NCI-H82 treated with DMSO at 0.1 percent for 48 hours (cell line): ENCODE results near the gene HSPA1B.
"Not testable (repeated sequence)": the region's sequence is repeated elsewhere in the genome, so short reads cannot be mapped to it uniquely, and the experiment has no call there.

Source experiments
- DNase-seq: peaks from one replicate; lab custom pipeline; 2025; ENCODE audit not compliant: unreplicated experiment; lab: John Stamatoyannopoulos, UW

Gene HSPA1B

GRCh38 chr6:31827286-31828079, at the start of gene HSPA1B:
Gene HSPA1B (plus strand): TSS chr6:31827738. CDS start chr6:31827951, 213 bp downstream.
- peak; percentile 100 for DNase-seq

DNA sequence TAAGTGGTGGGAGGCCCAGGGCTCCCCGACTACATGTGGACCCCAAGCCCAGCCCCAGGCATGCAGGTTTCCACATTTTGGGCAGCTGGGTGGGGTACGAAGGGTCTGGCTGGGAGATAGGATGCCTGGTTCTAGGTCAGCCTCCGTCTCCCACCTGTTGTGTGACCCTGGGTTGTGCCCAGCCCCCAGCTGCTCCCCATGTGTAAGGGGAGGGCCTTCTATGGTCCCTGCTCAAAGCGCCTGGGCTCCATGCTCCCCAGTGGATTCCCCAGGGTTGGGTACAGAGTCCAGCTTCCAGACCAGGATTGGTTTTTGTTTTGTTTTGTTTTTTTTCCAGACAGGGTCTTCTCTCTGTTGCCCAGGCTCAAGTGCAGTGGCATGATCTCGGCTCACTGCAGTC, 49.3 kb upstream of the HSPA1B start:
- no peak for DNase-seq

GRCh38 chr6:31778999-31779885, 48.3 kb upstream of the HSPA1B start:
- DNase-seq = no peak

DNA sequence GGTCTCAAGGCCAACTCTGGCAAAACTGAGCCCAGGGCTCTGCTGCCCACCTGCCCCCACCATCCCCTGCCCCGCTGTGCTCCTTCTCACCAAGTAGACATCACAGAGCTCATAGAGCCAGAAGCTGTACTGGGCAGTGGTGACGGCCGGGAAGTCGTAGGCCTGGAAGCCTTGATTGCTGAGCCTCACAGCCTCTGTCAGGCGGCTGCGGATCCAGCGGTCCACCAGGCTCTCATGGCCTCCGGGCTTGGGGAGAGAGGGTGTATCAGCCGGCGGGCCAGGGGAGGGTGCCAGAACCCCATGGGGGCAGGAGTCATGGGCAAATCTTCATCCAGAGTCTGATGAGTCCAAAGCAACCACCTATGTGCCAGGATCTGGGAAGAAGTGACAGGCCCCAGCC, 47.6 kb upstream of the HSPA1B start:
- no peak for DNase-seq

- no peak for DNase-seq
Observed at GRCh38 chr6:31780507-31781243, 46.9 kb upstream of the HSPA1B start.

DNA sequence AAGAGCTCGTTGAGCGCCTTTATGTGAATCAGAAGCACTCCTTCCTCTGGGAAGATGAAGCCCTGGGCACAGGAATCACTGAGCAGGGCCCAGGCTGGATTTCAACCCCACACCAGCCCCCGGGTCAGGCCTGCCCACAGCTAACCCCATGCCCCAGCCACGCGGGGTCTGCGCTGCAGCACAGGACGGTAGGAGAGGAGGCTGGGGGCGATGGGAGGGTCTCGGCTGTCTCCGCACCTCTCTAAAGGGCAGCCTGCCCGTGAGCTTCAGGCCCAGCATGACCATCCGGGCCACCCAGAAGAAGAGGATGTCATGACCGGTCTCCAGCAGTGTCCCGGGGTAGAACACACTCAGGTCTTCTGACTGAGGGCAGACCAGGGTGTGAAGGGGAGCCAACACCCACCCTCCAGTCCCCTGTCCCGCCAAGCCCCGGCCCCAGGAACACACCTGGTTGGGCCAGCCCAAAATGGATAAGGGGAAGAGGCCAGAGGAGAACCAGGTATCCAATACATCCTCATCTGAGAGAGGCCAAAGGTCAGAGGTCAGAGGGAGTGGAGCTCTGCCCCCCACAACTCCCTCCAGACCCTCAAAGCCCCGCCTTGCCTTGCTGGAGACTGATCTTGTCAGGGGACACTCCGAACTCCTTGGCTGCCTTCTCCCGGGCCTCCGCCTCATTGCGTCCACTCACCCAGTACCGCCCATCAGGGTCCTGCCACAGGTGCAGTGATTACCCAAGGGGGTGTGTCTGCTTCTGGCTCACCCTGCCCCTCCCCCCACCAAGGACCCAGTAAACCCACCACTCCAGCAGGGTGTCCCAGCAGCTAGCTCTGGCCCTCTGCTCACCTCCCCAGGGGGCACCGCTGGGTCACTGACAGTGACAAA, 46.1 kb upstream of the HSPA1B start:
- no peak for DNase-seq

- DNase-seq = no peak
Observed at GRCh38 chr6:31782126-31782855, 45.2 kb upstream of the HSPA1B start.

GRCh38 chr6:31784098-31784925, 43.2 kb upstream of the HSPA1B start:
- no peak for DNase-seq

- DNase-seq = no peak
Observed at GRCh38 chr6:31785475-31785874, 42.1 kb upstream of the HSPA1B start.

GRCh38 chr6:31791324-31792089, 36.0 kb upstream of the HSPA1B start:
- peak; percentile 66 for DNase-seq

DNA sequence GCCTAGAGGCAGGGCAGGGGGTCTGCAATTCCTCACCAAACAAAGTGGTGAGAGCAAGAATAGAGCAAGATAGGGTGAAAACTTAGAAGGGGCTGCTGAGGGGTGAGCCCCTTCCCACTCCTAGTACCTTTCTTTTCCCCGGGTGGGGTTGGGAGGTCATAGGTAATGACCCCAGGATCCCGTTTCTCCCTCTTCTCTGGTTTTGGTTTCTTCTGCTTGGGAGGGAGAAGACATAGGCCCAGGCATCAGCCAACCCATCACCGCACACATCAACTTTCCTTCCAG, 35.5 kb upstream of the HSPA1B start:
- DNase-seq = no peak

DNA sequence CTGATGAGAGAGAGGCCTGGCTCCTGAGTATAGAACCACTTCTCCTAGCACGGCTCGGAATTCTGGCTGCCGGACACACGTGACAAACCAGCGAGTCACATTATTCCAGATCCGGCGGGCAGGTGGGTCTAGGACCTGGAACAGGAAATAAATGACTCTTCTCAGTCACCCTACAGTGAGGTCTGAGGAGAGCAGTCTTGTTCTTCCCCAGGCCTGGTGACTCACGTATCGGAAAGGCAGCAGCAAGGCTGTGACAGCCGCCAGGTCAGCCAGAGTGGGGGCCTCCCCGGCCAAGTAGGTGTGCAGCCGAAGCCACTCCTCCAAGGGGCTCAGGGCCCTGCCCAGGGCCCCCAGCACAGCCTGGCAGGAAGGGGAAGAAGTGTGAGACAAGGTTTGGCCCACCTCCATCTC, 34.8 kb upstream of the HSPA1B start:
- DNase-seq = no peak

GRCh38 chr6:31793927-31794245, 33.7 kb upstream of the HSPA1B start:
- not testable (repeated sequence) for DNase-seq

GRCh38 chr6:31794294-31794865, 33.2 kb upstream of the HSPA1B start:
- DNase-seq = peak; percentile 40

- no peak for DNase-seq
Observed at GRCh38 chr6:31794866-31795615, 32.5 kb upstream of the HSPA1B start.

DNA sequence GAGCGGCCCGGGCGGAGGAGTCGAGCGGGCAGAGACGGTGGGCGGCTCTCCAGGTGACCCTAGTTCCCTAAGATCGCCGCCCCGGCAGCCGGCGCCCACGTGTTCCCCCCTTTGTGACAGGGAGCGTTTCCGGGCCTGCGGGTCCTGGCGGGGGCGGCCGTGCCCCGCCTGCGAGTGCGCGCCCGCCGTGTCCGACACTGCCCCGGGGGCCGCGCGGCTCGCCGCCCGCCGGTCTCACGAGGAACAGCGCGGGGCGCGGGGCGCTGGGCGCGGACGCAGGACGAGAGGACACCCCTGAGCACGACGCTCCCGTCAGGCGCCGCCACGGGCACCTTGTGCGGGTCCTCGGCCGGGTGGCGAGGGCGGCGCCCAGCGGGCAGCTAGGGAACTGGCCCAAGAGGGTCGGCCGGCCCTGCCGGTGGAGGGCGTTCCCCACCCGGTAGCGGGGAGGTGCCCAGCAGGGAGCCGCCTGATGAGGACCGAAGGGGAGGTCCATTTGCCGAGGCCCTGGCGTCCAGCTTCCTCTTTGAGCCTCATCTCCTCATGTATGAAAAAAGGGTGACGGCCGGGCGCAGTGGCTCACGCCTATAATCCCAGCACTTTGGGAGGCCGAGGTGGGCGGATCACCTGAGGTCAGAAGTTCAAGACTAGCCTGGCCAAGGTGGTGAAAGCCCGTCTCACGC, 31.8 kb upstream of the HSPA1B start, which contains the start of gene VARS1:
VARS1 (minus strand) TSS at position 137 of the 683 bp plus-strand sequence. CDS start 535 bp downstream, outside the sequence.
- peak; percentile 76 for DNase-seq

GRCh38 chr6:31796993-31797385, 30.5 kb upstream of the HSPA1B start:
- no peak for DNase-seq
